Ureter (tissue), 1 donor: ENCODE data around the gene TMBIM1. TPM values are rescaled to one million over a fixed set of nuclear protein-coding genes. Genes with fewer than 3 reads are reported as not detected.
"Not testable (repeated sequence)": the region's sequence is repeated elsewhere in the genome, so short reads cannot be mapped to it uniquely, and the experiment has no call there.

Experiments
- DNase-seq: peaks from one replicate; pipeline ENCODE4 v3.0.0-alpha.2; 2020; ENCODE audit warnings: low spot score
- total RNA-seq: library from RNA; stranded (reverse); gene quantifications from one replicate; pipeline ENCODE4 v1.2.4, GENCODE V29; 2023
- donor health status: DM: yes; HTN: yes; CAD: no.

The TMBIM1 gene
- total RNA-seq, 1 donor from 2014 or later, result 256 TPM

DNA sequence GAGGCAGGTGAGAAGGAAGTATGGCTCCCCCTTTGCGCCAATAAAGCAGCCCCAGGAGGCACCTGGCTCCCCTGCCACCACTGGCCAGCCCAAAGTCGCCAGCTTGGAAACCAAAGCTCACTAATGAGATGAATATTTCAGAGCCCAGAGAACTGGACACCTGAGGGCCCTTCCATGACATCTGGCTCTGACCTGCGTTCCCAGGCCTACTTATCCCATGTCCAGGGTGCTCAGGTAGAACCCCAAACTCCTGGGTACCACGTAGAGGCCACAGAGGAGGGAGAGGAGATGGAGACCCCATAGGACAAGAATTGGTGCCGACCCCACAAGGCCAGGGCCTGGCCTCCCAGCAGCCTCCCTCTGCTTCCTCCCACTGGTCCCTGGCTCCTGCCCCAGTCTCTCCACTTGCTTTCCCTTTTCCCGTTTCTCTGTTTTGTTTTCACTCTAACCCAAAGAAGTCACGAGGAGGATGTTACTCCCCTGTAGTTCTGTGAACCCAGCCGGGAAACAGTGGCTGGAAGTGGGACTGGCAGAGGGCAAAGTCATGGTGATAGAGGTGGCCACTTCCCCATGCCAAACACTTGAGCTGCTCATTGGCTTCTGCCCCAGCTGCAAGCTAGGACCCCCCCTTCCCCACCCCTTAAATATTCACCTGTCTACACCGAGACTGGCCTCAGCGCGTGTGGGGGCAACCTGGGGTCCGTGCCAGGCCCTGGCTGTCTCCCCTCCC, 820 bp downstream of the TMBIM1 start:
- no peak for DNase-seq

DNA sequence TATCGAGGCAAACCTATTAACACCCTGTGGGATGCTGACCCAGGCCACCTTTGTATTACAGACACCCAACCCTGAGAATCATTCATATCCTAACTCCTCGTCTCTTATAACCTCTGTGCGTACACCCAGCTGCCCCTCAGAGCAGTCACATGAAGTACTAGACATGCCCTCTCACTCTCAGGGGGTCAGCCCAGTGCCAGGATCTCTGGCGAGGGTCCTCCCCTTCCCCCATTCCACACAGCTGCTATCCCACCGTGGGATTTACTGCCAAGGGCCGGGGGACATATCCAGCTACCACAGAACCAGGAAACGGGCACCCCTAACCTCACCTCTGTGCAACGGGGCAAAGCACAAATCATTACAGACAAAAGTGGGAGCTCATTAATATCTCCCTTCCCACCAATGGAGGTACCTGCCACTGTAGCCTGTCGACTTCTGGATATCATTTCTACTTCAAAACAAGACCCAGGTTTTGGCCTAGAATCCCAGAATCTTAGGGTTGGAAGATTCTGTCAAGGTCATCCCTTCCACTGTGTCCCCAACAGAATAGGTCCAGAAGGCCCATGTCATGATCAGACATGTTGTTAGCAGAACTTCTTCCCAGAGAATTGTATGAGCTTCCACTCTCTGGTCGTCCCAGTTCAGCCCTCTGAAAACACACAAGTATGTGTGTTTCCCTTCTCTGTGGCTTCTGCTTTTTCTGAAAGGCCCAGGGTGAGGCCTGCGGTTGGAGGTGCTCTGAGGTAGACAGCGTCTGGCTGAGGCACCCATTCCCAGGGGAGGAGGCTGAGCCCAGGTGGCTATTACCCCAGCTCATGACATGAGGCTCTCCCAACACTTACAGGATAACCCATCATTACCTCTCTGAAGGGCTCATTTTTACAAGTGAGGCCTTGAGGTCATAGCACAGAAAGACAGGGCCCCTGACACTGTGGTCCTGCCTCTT, 1.7 kb downstream of the TMBIM1 start:
- DNase-seq, result no peak

DNA sequence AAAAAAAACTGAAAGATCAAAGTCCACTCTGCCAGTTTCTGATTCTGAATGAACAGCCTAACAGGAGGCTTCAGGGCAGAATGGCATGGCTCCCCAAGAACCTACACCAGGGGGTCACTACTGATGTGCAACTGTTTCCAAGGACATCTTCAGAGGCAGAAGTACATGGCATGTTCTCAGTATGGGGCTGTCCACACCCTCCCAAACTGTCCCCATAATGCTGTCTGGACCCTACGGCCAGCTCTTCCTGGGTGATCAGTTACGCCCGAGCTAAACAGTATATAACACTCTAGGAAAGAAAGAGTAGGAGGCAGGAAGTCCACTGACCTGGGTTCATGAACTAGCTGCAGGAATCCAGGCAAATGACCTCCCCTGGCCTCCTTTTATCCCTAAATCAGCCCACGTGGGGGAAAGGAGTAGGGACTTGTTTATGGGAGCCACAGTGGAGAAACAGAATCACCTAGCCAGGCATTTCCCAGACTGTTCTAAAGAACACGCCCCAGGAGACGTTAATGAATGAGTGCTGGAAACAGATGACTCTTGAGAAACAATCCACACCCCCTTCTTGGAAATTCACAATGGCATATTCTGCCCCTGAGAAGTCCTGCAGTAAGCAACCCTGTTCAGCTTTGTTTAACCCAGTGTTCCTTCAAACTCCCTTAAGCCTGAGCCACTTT, 2.5 kb downstream of the TMBIM1 start:
- DNase-seq, result no peak

DNA sequence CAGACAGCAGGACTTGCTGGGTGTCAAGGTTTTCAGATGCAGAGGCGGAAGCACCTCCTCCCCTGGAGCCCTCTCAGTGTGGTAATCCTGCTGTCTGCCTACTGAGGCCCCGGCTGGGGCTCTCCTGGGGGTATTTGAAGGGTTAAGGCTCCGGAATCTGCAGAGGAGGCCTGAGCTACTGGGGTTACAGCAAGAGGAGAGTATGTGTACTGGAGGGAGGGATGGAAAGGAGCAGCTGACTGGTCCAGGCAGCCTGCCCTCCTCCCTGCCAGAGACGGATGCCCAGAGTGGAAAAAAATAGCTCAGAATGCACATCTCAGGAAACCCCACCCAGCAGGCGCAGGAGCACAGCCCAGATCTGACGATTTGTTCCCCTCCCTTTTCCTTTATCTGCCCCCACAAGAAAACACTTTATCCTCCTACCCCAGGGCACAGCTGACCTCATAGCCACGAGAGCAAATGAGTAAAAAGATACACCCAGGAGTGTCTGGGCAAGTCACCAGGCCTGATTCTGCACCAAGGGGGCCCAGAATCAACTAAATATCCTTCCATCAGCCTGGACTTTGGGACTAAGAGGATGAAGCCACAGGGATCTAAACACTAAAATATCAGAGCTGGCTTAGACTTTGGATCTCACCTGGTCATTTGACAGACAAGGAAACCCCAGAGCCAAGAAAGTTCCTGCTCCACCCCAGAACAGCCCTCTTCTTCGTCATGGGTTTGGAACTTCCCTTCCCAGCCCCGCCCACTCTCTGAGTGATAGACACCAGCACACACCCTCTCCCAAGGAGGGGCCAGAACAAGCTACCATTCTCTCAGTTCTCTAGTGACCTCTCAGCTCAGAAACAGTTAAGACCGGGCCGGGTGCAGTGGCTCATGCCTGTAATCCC, 5.5 kb downstream of the TMBIM1 start:
- peak; percentile 96 for DNase-seq

DNA sequence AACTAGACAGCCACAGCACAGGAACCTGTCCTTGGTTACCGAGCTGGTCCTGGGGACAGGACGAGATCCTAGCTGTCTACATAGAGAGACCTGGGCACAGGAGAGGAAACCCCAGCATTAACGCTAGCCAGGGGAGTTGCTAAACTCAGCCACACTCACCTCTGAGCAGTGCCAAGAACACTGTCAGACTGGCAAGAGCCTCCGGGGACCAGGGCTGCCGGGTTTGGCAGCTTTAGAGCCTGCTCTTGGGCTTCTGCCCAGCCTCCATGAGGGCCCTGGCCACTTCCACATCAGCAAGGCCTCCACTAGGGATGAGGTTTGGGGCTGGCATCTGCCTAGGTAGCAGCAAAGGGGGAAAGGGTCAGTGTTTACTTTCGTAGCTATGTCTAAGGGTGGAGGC, 6.7 kb downstream of the TMBIM1 start:
- DNase-seq, result no peak

DNA sequence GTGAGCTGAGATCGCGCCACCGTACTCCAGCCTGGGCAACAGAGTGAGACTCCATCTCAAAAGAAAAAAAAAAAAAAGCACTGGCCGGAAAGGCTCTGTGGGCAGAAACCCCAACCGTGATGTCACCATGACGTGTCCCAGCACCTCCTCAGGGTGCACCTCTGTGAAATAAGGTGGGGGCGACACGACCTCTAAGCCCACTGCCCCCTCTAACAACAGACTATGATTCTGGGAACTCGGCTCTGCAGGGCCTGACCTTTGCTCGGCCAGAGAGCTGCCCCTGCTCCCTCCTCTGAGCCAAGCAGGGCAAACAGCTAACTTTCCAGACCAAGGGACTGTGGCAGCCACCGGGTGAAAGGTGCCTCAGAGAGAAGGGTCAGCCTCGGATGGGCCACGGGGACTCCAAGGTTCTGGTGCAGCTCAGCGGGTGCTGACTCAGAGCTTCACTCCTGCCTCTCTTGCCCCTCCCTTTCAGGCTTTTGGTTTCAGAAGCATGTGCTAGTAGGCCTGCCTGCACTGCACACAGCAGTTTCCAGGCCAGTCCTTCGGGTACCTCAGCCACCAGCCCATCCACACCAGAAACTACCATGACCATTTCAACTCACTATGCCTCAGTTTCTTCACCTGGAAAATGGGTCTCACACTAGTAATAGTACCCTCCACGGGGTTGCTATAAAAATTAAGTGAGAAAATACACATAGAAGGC, 8.0 kb downstream of the TMBIM1 start:
- peak; percentile 79 for DNase-seq

DNA sequence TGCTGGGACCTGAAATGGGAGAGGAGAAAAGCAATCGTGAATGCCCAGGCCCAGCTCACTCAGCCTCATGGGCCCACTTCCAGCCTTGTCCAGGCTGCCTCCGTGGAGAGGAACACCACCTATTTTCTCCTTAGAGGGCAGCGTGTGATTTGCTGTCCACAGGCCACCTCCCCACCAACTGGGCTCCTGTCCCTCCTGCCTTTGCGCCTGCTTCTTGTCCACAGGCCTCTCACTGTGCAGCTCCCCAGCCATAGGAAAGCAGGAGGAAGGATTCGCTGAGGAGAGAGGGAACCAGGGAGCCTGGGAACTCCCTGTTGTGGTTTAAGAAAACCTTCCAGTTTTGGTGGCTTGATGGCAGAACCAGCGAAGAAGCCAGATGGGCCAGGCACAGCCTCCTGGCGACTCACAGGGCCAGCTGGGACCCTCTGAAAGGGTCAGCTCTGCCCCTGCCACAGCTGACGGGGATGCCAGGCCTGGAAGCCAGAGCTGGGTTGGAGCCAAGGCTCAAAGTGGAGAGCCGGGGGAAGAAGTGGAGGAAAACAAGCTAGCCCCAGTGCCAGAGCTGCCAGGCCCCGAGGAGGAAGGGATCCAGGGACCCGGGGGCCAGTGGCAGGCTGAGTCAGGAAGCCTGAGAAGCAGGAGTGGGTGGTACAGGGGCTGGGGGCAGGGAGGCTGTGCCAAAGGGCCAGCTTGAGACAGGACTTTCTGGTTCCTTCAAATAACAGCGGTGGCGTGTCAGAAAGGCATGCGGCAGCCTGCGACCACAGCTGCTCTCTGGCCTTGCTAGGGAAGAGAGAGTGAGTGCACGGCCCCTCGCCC, 9.9 kb downstream of the TMBIM1 start:
- peak; percentile 89 for DNase-seq

DNA sequence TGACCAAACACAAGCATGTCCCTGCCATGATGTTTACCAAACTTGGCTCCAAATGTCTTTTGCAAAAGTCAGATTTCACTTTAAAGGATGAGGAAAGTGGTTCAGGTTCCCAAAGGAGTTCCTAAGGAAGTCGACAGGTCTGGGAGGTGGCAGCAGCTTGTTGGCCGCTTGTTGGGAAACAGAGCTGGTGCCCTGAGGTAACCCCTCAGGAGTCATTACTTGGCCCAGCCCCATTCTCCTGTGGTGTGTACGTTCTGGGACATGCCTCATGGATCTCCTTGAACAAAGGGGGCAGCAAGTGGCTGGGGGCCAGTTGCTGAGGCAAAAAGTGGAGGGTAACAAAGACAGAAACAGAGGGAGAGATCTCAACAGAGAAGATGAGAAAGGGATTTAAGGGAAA, 10.9 kb downstream of the TMBIM1 start:
- DNase-seq, result no peak

DNA sequence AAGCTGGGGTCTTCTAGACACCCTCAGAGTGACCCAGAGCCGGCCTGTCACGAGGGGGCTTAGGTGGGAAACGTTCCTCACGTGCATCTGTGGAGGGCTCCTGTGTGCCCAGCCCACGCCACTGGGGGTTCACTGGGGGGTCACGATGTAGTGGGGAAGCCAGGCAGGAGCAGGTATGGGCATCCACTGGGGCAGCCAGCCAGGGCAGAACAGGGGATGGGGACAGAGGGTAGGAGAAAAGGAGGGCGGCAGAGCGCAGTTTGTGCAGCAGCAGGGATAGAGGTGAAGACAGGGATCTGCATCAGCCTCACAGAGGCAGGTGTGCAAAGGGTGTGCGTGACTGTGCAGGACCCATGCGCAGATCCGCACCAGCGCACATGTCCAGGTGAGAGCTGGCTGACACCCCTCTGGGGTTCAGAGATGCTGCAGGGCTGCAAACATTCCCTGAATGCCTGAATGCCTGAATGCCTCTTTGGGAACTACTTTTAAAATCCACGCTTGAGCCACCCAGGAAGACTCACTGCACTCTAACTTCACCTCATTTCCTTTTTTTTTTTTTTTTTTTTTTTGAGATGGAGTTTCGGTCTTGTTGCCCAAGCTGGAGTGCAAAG, 11.9 kb downstream of the TMBIM1 start:
- no peak for DNase-seq

DNA sequence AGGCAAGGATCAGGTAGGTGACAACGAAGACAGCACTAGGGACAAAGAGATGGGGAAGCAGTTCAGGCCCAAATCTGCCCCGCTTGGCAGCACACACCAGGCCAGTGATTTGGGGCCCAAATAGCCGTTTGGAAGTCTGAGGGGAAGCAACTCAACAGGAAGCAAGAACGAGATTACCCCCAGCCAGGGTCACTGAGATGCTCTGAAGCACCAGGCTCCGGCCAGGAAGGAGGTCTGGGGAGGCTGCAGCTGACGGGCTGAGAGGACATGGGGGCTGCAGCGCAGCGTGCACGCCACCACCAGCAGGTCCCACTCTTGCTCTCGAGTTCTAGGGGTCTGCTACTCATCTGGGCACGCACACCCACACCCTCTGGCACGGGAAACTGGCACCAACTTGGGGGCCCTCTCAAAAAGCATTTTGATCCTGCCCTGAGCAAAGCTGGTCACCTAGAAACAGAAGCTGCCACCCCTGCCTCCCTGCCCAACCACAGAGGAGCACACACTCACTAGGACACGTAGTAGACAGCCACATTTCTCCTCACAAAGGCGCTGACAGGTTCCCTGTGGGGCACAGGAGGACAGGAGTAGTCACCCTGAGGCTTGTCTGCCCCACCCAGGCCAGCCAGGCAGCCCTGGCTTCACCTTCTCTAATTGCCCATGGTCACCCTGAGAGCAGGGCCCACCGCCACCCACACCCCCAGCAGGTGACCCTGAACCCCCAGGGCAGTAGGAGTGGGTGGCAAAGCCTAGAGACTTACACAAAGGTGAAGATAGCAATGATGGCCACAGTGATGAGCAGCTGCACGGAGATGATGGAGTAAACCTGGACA, 13.6 kb downstream of the TMBIM1 start:
- no peak for DNase-seq

DNA sequence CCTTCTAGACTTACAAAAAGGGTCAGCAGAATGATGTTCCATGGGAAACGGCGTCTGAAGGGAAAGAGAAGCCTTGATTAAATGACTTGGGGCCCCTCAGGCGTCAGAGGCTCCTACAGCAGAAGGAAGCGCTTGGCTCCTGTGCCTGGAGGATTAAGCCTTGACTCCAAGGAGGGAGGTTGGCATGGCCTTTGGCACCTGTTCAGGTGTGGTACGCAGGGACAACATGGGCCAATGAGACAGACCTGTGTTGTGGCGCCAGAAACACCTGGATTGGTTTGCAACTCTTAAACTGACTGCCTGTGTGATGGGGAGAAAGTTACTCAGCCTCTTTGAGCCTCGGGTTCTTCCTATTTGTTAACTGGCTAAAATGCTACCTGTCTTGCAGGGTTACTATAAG, 14.4 kb downstream of the TMBIM1 start:
- no peak for DNase-seq

DNA sequence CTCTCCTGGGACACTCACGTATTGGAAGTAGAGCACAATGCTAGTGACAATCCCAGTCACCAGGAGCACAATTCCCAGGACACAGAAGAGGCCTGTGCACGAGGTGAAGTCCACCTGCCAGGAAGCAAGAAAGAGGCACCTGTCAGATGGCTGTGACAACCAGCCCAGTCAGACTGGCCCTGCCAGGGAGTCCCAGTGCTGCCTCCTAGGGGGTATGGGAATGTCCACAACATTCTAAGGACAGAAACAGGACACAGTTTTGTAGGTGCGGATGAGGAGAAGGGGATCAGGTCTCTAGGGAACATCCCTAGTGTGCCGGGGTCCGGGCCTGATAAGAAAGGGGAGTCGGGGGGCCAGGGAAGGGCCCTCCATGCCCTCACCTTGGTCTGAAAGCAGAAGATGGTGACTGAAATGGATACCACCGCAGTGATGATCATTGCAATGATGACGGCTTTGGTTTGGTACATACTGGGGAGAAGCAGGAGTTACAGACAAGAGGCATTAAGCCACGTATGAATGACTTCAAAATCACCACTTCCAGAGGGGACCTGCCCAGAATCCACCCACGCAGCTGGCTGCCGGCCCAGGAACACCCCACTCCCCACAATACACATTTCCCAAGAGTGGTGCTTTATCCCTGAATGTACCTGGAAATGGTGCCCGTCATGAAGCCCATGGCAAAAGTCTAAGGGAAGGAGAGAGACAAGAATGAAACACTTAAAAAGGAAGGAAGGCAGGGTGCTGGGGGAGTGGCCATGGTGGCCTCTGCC, 15.1 kb downstream of the TMBIM1 start:
- no peak for DNase-seq

DNA sequence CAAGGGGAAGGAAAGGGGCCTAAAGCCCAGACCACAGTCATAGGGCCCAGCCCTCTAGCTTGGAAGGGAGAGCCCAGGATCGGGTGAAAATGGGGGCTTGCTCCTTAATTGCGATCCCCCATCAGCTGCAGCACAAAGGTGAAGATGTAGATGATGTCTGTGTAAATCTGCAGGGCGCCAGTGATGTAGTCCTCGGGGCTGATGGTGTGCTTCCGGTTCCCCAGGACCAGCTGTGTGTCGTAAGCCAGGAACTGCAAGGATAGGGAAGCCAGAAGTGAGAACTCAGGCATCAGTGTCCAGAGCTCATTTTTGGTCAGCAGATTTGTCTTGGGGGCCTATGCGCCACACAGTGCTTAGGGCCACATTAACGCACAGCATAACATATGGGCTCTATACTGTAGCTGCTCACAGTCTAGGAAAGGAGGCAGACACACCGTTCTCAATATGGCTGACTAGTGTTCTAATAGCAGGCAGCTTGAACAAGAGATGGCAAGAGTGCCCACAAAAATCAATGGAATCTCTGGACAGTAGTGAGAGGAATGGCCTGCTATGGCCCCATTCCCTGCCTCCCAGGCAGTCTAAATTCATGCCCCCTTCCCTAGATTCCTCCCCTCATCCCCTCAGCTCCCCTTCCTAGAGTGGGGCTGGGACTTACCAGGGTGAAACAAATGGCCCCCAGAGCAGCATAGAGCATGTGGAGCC, 16.8 kb downstream of the TMBIM1 start:
- no peak for DNase-seq

DNA sequence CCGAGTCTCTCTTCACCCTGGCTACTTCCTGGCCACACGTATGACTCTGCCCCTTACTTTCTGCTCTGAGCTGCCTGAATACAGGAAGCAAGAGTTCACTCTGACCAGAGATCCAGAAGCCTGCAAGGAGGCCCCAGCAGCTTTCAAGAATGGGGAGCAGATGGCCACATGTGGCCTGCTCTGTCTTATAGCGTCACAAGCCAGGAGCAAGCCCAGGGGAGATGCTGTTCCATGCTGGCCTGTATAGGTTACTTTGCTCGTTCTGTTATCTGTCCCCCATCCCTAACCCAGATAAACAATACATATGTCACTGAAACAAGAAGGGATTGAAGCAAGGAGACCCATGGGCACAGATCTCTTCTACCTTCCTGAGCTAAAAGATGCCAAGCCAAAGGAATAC, 17.7 kb downstream of the TMBIM1 start:
- no peak for DNase-seq

DNA sequence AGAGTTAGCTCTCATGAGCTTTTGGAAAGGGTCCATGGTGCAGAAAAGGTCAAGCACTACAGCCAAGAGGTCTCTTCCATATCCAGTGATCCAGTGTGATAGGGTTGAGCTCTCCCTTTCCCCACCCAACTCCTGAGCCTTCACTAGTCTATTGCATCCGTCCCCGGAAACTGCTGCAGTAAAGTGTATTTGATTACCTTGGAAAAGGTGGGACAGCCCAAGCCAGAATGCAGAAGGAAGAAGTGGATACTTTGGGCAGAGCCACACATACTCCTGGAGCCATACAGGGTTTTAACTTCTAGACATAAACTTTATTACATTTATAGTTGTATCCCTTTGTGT, 18.4 kb downstream of the TMBIM1 start:
- no peak for DNase-seq

DNA sequence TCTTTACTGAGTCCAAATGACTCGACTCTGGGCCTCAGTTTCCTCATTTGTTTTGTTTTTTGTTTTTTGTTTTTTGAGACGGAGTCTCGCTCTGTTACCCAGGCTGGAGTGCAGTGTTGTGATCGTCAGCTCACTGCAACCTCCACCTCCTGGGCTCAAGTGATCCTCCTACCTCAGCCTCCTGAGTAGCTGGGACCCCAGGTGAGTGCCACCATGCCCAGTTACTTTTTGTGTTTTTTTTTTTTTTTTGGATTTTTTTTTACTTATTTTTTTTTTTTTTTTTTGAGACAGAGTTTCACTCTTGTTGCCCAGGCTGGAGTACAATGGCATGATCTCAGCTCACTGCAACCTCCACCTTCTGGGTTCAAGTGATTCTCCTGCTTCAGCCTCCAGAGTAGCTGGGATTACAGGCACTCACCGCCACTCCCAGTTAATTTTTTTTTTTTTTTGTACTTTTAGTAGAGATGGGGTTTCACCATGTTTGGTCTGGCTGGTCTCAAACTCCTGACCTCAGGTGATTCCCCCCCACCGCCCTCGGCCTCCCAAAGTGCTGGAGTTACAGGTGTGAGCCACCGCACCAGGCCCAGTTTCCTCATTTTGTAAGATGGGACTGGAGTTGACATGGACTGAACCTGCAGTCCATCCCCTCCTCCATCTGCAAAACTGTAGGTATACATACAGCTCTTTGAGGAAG, 18.9 kb downstream of the TMBIM1 start:
- DNase-seq, result not testable (repeated sequence)
